ENCODE results near the gene PLEKHG5.

PLEKHG5 gene, protein sequence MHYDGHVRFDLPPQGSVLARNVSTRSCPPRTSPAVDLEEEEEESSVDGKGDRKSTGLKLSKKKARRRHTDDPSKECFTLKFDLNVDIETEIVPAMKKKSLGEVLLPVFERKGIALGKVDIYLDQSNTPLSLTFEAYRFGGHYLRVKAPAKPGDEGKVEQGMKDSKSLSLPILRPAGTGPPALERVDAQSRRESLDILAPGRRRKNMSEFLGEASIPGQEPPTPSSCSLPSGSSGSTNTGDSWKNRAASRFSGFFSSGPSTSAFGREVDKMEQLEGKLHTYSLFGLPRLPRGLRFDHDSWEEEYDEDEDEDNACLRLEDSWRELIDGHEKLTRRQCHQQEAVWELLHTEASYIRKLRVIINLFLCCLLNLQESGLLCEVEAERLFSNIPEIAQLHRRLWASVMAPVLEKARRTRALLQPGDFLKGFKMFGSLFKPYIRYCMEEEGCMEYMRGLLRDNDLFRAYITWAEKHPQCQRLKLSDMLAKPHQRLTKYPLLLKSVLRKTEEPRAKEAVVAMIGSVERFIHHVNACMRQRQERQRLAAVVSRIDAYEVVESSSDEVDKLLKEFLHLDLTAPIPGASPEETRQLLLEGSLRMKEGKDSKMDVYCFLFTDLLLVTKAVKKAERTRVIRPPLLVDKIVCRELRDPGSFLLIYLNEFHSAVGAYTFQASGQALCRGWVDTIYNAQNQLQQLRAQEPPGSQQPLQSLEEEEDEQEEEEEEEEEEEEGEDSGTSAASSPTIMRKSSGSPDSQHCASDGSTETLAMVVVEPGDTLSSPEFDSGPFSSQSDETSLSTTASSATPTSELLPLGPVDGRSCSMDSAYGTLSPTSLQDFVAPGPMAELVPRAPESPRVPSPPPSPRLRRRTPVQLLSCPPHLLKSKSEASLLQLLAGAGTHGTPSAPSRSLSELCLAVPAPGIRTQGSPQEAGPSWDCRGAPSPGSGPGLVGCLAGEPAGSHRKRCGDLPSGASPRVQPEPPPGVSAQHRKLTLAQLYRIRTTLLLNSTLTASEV

DNA sequence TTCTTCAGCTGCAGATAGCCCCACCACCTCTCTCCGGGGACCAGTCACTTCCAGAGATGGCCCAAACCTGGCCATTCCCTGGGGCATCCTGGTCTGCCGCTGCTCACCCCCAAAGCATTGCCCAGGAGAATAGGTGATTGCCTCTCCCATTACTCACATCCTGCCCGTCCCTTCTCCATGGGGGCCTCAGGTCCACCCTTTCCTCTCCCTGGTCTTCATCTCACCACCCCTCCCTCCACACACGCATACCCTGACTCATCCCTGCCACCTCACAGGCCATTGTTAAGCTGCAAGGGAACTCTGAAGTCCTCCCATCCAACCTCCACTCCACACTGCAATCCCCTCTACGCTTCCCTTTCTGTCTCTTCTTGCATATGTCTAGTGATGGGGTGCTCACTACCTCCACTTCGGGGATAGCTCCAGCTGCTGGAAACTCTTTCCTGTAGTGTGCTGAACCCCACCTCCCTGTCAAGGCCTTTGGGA, at the start of gene PLEKHG5:
TSS of gene PLEKHG5 (minus strand) at position 188 of the 483 bp plus-strand sequence. CDS start 14,096 bp downstream, outside the sequence.
- peak within 1 kb of the TSS; percentile 80 for H3K4me3 ChIP-seq (ENCODE audit: low read depth, low read length)
- TF ChIP-seq, protein P1, sequence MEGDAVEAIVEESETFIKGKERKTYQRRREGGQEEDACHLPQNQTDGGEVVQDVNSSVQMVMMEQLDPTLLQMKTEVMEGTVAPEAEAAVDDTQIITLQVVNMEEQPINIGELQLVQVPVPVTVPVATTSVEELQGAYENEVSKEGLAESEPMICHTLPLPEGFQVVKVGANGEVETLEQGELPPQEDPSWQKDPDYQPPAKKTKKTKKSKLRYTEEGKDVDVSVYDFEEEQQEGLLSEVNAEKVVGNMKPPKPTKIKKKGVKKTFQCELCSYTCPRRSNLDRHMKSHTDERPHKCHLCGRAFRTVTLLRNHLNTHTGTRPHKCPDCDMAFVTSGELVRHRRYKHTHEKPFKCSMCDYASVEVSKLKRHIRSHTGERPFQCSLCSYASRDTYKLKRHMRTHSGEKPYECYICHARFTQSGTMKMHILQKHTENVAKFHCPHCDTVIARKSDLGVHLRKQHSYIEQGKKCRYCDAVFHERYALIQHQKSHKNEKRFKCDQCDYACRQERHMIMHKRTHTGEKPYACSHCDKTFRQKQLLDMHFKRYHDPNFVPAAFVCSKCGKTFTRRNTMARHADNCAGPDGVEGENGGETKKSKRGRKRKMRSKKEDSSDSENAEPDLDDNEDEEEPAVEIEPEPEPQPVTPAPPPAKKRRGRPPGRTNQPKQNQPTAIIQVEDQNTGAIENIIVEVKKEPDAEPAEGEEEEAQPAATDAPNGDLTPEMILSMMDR (IDR thresholded peaks at IDR 0.05; ENCODE audit: borderline replicate concordance, insufficient read depth, low read depth, low read length) = no peak

DNA sequence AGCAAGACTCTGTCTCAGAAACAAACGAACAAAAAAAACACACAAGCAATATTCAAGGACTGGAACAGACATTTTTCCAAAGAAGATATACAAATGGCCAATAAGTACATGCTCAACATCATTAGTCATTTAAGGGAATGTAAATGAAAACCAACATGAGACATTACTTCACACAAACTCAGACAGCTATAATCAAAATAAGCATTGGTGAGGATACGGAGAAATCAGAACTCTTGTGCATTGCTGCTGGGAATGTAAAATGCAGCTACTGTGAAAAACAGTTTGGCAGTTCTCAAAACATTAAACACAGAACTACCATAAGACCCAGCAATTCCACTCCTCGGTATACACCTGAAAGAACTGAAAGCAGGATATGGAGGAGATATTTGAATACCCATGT, 47.5 kb upstream of the PLEKHG5 start:
- TF ChIP-seq, protein P1 (IDR thresholded peaks at IDR 0.05; ENCODE audit: borderline replicate concordance, insufficient read depth, low read depth, low read length) = no peak
- no peak overlapping the region for H3K4me3 ChIP-seq (ENCODE audit: low read depth, low read length)

DNA sequence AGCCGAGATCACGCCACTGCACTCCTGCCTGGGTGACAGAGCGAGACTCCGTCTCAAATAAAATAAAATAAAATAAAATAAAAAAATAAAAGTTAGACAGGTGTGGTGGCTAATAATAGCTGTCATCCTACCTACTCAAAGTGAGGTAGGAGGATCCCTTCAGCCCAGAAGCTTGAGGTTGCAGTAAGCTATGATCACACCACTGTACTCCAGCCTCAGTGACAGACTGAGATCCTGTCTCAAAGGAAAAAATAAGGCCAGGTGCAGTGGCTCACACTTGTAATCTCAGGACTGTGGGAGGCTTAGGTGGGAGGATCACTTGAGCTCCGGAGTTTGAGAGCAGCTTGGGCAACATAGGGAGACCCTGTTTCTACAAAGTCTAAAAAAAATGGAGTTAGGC, 44.8 kb upstream of the PLEKHG5 start:
- no peak overlapping the region for H3K4me3 ChIP-seq (ENCODE audit: low read depth, low read length)
- TF ChIP-seq, protein P1 (IDR thresholded peaks at IDR 0.05; ENCODE audit: borderline replicate concordance, insufficient read depth, low read depth, low read length) = no peak

- no peak overlapping the region for H3K4me3 ChIP-seq (ENCODE audit: low read depth, low read length)
- TF ChIP-seq, protein P1 (IDR thresholded peaks at IDR 0.05; ENCODE audit: borderline replicate concordance, insufficient read depth, low read depth, low read length) = no peak
Measured at GRCh38 chr1:6535214-6535613, 43.7 kb upstream of the PLEKHG5 start.

DNA sequence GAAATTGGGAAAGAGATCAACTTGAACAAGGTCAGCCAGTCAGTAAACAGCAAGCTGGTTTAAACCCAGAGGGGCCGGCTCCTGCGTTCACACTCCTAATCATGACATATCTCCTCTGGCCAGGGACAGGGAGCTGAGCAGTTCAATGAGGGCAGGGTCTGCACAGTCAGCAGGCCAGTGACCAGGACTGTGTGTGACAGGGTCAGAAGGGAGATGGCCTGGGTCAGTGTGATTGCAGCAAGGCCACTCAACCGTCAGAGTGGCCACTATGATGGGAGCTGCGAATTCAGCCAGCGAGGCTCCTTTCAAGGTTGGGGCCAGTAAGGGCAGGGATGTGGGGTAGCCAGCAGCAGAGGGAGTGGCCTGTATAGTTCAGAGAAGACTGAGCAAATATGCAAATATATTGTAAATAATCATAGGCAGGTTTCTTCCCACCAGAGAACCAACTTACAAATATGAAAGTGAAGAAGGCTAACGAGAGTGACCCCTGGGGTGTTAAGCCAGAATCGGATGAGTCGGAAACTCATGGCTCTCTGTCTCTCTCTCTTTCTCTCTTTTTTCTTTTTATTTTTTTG, 42.9 kb upstream of the PLEKHG5 start:
- no peak overlapping the region for H3K4me3 ChIP-seq (ENCODE audit: low read depth, low read length)
- TF ChIP-seq, protein P1 (IDR thresholded peaks at IDR 0.05; ENCODE audit: borderline replicate concordance, insufficient read depth, low read depth, low read length) = no peak

- TF ChIP-seq, protein P1 (IDR thresholded peaks at IDR 0.05; ENCODE audit: borderline replicate concordance, insufficient read depth, low read depth, low read length) = no peak
- no peak overlapping the region for H3K4me3 ChIP-seq (ENCODE audit: low read depth, low read length)
Measured at GRCh38 chr1:6531996-6532395, 40.5 kb upstream of the PLEKHG5 start.

Data from GM12875 (cell line).